ENCODE results near the gene MKS1. TPM values are rescaled to one million over a fixed set of nuclear protein-coding genes. Genes with fewer than 3 reads are reported as not detected.

MKS1 gene
- total RNA-seq, 1 experiment from 2014 or later: 24.8 TPM

- no peak overlapping the region for H3K4me2 ChIP-seq (ENCODE audit: insufficient read depth, insufficient read length, low read length)
- WGBS (ENCODE audit: extremely low coverage, insufficient read length, low lambda C conversion rate): no CpG with 5 or more reads among the region's 7 CpGs
- H3K27me3 Mint-ChIP-seq (ENCODE audit: low read depth): peaks cover 11% of the 10 kb centered on the region
- H3K4me3 Mint-ChIP-seq: no peak overlapping the region
- H3K18ac ChIP-seq (ENCODE audit: insufficient read length, low read depth, low read length): no peak overlapping the region
- DNase-seq: no peak
- H2BK5ac ChIP-seq (ENCODE audit: insufficient read length, low read length): no peak overlapping the region
- no peak overlapping the region for H2BK15ac ChIP-seq (ENCODE audit: low read depth, low read length)
- no peak overlapping the region for H3K27ac ChIP-seq (ENCODE audit: insufficient read length, low read depth, low read length)
- no peak overlapping the region for H4K5ac ChIP-seq (ENCODE audit: insufficient read length, low read depth, low read length)
- no peak overlapping the region for H3K9ac ChIP-seq (ENCODE audit: extremely low read depth, insufficient read length, low read length)
- H3K27me3 ChIP-seq (ENCODE audit: insufficient read depth, low read length): no peaks in the 10 kb centered on the region
- H3K4ac ChIP-seq (ENCODE audit: low read depth, low read length): no peak overlapping the region
- H3K79me2 ChIP-seq (ENCODE audit: insufficient read depth, low read length): no peaks in the 10 kb centered on the region
- no peak overlapping the region for H3K14ac ChIP-seq (ENCODE audit: insufficient read depth, low read length)
- no peaks in the 10 kb centered on the region for H3K4me1 ChIP-seq (ENCODE audit: insufficient read depth, low read length)
- no peak overlapping the region for H3K56ac ChIP-seq (ENCODE audit: insufficient read length, low read depth, low read length)
- H3K23ac ChIP-seq (ENCODE audit: insufficient read length, low read depth, low read length): no peak overlapping the region
- H2AFZ ChIP-seq (ENCODE audit: low read length): no peak overlapping the region
- H3K9me3 ChIP-seq (ENCODE audit: control insufficient read depth, low read depth, low read length): no peaks in the 10 kb centered on the region
- H4K91ac ChIP-seq (ENCODE audit: insufficient read length, low read depth, low read length): no peak overlapping the region
- no peak overlapping the region for H2AK5ac ChIP-seq (ENCODE audit: insufficient read length, low read length)
- H3K4me1 Mint-ChIP-seq: peaks cover 13 to 14% of the 10 kb centered on the region in 2 experiments
- H3K9me3 Mint-ChIP-seq: no peaks in the 10 kb centered on the region; a peak in 1 of 5 replicates
- TF ChIP-seq CTCF (conservative IDR thresholded peaks at IDR 0.05): no peak
- no peak overlapping the region for H3K27ac Mint-ChIP-seq
- no peak overlapping the region for H4K8ac ChIP-seq (replicated peaks; ENCODE audit: insufficient read length, low read depth, low read length)
- H3K79me1 ChIP-seq (ENCODE audit: insufficient read depth, low read depth, low read length, poor library complexity, severe bottlenecking): no peaks in the 10 kb centered on the region
- H4K20me1 ChIP-seq (ENCODE audit: control insufficient read depth, insufficient read depth, insufficient read length): no peaks in the 10 kb centered on the region
- no peak overlapping the region for H2BK120ac ChIP-seq (ENCODE audit: low read depth, low read length, poor library complexity, severe bottlenecking)
- no peak overlapping the region for H2BK20ac ChIP-seq (ENCODE audit: low read depth, low read length, poor library complexity, severe bottlenecking)
- no peaks in the 10 kb centered on the region for H3K36me3 Mint-ChIP-seq (ENCODE audit: insufficient read depth in 1 of 3, low read depth in 3 of 3)
- H3T11ph ChIP-seq (ENCODE audit: low read length): no peak overlapping the region
- no peak overlapping the region for H2BK12ac ChIP-seq (ENCODE audit: insufficient read length, low read depth, low read length)
- no peaks in the 10 kb centered on the region for H3K23me2 ChIP-seq (ENCODE audit: insufficient read length, low read depth, low read length, poor library complexity, severe bottlenecking)
Measured at GRCh38 chr17:58187675-58188074, 31.4 kb downstream of the MKS1 start.
